Measurements from ENCODE around the gene NR2F1-AS1.

Gene NR2F1-AS1

DNA sequence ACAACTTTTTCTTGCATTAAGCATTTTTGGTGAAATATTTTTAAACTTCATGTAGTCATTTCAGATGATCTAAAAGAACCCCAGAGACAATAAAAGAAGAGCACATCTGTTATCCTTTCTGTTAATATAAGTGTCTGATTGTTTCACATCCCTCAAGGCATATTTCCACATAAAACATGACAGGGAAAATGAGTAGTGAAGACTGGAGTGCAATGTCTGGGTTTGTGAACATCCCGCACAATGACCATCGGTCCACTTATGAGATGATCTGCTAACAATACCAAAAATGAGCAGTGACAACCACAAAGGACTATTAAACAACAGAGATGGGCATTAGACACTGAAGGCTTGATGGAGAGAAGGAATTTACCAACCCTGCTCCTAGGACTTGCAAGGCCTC lies 209.1 kb downstream of the NR2F1-AS1 start:
- no peak for DNase-seq

- no peak for DNase-seq
Measured at GRCh38 chr5:93364378-93364777, 216.6 kb downstream of the NR2F1-AS1 start.

GRCh38 chr5:93360436-93361088 lies 220.5 kb downstream of the NR2F1-AS1 start:
- DNase-seq, result no peak

DNA sequence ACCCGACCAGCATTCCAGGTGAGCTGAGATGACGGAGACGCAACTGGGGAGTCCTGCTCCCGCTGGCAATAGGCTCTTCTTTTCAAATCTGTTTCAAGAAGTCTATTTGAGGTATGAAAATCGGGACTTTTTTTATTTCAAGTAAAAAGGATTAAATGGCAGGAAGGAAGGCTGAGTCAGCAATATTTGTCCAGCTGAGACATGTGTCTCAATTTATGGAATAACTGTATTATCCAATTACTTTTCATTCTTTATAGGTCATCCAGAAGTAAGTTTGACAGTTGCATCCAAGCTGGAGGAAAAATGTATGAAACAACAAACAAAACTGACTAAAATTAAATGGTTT lies 221.1 kb downstream of the NR2F1-AS1 start:
- no peak for DNase-seq

Measured in right forelimb (tissue), 1 donor.